ENCODE measurements around the gene CC2D1B.
A peak's percentile ranks its signal among the peaks of the same experiment; 100 is the strongest.
"Not testable (repeated sequence)": the region's sequence is repeated elsewhere in the genome, so short reads cannot be mapped to it uniquely, and the experiment has no call there.

Gene CC2D1B, protein sequence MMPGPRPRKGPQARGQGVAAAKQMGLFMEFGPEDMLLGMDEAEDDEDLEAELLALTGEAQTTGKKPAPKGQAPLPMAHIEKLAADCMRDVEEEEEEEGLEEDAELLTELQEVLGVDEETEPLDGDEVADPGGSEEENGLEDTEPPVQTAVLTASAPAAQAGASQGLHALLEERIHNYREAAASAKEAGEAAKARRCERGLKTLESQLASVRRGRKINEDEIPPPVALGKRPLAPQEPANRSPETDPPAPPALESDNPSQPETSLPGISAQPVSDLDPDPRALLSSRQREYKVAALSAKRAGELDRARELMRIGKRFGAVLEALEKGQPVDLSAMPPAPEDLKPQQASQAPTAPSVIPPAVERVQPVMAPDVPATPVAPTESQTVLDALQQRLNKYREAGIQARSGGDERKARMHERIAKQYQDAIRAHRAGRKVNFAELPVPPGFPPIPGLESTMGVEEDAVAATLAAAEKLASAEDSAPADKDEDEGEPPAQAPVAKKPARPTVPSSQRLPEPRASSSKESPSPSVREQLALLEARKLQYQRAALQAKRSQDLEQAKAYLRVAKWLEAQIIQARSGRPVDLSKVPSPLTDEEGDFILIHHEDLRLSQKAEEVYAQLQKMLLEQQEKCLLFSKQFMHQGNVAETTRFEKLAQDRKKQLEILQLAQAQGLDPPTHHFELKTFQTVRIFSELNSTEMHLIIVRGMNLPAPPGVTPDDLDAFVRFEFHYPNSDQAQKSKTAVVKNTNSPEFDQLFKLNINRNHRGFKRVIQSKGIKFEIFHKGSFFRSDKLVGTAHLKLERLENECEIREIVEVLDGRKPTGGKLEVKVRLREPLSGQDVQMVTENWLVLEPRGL

DNA sequence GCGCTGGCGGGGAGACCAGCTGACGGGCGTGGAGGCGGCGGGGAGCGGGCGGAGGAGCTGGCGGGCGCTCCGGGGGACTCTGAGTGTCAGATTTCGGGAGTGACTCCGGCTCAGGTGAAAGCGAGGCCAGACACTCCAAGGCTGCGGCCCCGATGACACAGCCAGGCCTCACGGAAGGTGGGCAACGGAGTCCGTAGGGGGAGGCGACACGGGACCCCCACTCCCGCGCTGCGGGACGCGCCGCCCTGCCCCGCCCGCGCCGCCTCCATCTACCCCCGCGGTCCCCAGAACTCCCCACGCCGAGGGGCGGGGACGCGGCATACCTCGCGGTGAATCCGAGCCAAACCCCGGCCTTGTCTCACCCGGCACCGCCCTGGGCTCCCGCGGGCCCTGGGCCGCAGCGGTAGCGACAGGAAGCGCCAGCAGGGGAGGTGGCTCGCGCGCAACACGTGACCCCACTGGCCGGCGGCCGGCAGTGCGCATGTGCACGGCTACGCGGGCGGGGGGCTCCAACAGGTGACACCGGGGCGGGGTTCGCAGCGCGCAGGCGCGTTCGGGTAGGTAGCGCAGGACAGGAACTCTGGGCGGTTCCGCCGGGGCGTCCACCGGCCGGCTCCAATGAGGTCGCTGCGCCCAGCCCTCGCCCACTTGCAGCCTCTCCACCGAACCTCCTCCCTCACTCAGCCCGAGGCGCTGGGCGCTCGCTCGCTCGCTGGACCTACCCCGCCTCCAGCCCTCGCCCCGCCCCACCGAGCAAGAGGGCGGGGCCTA lies at the start of gene CC2D1B:
TSS of gene CC2D1B (minus strand) at position 460 of the 771 bp plus-strand sequence. CDS start 1,585 bp downstream, outside the sequence.
- peak; percentile 93 for DNase-seq

DNA sequence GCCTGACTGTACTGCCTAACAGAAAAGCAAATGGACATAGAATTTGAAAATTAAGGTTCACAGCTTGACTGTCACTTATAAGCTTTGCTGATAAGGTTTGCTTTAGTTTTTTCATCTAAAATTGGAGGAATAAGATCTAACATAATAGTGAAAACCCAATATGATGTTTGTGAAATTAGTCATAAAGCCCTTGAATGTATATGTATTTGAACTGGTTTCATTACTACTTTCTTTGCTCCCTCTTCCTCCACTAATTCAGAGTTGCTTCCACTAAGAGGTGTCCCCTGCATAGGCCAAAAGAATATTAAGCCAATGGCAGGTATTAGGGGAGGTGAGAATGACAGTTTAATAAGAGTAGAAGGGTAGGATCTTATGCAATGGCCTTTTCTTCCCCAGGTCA lies 48.9 kb upstream of the CC2D1B start:
- no peak for DNase-seq

DNA sequence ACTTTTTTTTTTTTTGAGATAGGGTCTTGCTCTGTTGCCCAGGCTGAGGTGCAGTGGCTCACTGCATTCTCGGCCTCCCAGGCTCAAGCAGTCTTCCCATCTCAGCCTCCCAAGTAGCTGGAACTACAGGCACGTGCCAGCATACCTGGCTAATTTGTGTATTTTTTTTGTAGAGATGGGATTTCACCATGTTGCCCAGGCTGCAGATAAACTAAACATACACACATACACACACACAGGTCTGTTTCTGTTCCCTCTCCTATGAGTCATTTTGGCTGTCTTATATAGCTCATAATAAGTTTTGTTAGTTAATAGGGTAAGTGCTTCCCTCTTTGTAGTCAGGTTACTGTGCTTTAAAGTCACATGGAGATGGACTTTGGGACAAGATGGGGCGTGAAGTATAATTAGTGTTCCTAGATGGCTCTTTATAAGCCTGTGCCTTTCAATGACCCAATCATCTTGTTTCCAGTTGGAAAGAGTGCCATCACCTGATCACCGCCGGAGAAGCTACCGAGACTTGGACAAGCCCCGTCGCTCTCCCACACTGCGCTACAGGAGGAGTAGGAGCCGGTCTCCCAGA lies 47.5 kb upstream of the CC2D1B start:
- DNase-seq = no peak

DNA sequence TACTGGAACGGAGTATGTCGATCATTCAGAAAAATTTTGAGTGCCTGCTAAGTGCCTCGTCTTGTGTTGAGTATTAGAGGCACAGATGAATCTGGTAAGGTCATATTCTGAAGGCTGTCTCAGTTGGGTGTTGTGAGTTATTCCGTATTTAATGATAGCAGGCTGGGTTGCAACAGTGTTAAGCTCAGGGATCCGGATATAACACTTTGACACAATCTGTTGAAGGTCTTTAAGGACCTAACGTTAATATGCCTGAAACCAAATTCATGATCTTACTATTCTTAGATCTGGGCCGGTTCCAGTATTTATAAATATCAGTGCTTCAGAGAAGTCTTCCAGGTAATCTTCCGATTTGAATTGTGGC lies 39.0 kb upstream of the CC2D1B start:
- DNase-seq = no peak

DNA sequence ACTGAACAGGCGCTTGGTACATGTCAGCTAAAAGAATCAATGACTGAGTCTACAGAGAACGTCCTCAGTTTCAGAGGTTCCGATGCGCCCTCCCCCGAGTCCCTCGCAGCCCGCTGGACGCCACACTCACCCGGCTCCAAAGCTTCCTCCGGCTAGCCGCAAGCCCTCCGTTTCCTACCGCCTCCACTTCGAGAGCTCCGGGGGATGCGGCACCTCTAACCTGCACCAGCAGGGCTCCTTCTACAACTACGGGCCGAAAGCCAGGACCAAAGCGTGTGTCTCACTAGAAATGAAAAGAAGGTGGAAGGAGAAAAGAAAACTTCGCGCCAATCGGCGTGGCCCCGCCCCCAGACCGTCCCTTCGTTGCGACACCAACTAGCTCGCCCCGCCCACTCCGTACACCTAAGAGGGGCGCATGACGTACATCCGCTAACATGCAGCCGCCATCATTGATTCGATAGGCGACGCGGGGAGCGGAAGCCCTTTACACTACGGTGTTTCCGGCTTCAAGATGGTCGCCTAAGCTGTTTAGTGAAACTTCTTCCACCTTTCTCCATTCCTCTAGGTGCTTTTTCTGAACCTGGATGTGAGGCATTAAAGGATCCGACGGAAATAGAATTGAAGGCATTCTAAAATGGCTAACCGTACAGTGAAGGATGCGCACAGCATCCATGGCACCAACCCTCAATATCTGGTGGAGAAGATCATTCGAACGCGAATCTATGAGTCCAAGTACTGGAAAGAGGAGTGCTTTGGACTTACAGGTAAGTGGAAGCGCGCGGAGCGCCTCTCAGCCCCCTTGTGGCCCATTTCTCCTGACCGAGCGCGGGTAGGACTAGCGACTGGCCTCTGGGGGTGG lies 38.3 kb upstream of the CC2D1B start, which contains the start of the genes ORC1 and PRPF38A:
TSS of gene ORC1 (minus strand) at position 308 of the 859 bp plus-strand sequence. CDS start 2,200 bp downstream, outside the sequence.
TSS of gene PRPF38A (plus strand) at position 487 of the 859 bp plus-strand sequence. CDS start at position 635, 148 bp downstream.
- DNase-seq = peak; percentile 97

DNA sequence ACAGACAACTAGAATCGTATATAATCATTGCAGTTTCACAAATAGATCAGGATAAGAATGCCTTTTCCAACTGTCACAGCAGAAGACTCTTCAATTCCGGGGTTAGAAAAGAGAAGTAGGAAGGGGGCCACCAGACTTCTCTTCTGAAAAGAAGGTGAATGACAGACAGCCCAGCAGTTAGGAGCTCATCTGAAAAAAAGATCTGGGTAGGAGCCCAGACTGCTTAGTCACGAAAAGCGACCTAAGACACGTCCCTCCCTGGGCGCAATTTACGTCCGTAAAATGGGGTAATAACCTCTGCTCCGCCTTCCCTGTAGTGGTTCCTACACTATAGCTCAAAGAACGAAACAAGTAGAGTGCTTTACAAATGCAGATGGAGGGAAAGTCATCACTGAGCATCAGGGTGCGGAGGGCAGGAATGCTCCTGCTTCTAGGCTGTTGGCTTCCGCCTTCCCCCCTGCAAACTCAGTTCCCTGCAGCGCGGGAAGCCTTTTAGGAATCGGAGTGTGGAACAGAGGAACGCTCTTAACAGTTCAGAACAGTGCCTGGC lies 37.6 kb upstream of the CC2D1B start:
- DNase-seq = peak; percentile 81

DNA sequence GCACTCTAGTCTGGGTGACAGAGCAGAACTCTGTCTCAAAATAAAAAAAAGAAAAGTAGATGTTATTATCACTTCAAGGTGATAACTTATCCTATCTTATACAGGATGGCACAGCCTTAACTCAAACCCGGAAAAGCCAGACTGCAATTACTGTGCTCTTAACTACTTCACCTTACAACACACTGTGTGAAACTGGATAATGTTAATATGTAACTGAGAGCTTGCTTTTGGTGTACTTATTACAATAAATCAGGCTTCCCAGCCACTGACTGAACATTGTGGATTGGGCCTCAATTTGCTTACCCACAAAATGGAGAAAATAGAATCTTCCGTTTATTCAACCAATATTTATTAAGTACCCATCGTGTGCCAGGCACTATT lies 36.8 kb upstream of the CC2D1B start:
- no peak for DNase-seq

DNA sequence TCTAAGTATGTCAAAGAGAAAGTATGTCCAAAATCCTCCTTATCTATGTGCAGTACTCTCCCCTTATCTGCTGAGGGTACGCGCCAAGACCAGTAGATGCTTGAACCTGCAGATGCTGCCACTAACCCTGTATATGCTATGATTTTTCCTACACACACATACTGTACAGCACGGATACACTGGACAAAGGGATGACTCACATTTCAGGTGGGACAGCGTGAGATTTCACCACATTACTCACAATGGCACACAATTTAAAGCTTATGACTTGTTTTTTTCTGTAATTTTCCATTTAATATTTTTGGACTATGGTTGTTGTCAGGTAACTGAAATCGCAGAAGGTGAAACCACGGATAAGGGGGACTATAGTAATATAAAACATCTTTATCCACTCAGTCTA lies 34.1 kb upstream of the CC2D1B start:
- no peak for DNase-seq

DNA sequence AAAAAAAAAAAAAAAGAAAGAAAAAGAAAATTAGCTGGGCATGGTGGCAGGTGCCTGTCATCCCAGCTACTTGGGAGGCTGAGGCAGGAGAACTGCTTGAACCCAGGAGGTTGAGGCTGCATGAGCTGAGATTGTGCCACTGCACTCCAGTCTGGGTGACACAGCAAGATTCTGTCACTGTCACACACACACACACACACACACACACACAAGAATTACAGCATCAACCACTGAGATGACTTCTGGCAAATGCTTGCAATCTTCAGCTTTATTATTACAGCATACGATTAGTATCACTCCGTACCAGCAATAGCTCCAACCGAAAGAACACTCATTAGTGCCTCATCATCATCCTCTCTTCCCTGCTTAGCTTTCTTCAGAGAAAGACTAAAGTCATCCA lies 33.6 kb upstream of the CC2D1B start:
- DNase-seq = no peak

DNA sequence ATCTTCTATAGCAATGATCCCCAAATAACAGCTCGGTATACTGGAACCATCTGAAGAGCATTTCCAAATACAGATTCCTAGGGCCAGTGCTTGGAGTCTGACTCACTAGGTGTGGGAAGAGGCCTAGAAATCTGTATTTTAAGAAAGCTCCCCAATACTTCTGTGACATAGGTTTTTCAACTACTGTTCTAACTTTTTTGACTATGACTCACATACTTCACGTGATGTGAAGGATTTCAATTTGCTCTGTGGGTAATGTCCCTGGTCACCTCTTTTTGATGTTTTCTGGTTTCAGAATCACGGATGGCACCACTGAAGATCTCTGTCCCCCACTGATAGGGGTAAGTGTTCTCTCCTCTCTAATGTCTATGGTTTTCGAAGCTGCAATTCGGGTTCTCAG lies 27.2 kb upstream of the CC2D1B start:
- DNase-seq = no peak

DNA sequence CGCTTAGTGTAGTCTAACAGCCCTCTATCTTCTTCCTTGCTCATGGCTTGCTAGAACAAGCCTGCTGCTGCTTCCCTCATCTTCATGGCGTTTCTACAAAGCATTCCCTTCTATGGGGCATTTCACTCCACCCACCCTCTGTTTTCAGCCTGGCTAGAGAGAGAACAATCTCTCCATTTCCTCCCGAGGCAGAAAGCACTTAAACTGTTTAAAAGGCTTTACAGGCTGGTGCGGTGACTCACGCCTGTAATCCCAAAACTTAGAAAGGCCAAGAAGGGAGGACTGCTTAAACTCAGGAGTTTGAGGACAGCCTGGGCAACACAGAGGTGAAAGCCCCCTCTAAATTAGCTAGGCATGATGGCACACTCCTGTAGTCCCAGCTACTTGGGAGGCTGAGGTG lies 20.5 kb upstream of the CC2D1B start:
- DNase-seq = no peak

DNA sequence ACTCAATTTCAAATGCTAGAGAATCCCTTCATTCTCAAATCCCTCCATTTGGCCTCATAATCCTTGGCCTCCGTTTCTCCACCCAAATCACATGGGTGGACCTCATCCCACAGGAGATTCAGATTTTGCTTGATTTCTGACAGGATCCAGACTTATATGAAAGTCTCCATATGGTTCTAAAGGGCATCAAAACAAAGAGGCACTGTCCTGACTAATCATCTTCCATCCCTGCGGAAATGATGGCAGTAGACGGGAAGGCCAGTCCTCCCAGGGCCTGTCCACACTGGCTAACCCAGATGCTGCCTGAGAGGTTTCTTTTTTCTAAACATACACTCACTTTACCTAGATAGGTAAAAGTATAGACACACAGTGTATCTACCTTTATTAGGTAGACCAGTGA lies 19.4 kb upstream of the CC2D1B start:
- DNase-seq = no peak

DNA sequence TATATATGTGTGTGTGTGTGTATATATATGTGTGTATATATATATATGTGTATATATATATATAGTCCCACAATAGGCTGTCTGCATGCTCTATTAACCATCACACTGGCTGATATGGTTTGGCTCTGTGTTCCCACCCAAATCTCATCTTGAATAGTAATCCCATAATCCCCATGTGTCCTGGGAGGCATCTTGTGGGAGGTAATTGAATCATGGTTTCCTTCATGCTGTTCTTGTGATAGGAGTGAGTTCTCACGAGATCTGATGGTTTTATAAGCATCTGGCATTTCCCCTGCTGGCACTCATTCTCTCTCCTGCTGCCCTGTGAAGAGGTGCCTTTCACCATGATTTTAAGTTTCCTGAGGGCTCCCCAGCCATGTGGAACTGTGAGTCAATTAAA lies 3.8 kb upstream of the CC2D1B start:
- DNase-seq = not testable (repeated sequence)

DNA sequence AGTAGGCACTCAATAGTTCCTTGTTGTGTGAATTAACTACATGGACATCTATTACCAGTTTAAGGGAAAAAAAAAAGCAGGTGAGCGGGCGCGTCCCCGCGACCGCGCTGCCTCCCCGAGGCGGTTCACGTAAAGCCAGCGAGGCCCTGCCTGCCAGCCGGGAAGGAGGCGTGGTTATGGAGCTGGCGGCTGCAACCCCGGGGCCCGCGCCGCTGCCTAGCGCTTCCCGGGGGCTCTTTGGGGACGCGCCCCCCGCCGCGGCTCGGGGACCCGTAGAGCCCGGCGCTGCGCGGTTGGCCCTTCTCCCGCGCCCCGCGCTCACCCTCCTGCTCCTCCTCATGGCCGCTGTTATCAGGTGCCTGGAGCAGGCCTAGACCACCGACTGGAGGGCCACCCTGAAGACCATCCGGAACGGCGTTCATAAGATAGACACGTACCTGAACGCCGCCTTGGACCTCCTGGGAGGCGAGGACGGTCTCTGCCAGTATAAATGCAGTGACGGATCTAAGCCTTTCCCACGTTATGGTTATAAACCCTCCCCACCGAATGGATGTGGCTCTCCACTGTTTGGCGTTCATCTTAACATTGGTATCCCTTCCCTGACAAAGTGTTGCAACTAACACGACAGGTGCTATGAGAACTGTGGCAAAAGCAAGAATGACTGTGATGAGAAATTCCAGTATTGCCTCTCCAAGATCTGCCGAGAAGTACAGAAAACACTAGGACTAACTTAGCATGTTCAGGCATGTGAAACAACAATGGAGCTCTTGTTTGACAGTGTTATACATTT lies 2.6 kb upstream of the CC2D1B start:
- no peak for DNase-seq

DNA sequence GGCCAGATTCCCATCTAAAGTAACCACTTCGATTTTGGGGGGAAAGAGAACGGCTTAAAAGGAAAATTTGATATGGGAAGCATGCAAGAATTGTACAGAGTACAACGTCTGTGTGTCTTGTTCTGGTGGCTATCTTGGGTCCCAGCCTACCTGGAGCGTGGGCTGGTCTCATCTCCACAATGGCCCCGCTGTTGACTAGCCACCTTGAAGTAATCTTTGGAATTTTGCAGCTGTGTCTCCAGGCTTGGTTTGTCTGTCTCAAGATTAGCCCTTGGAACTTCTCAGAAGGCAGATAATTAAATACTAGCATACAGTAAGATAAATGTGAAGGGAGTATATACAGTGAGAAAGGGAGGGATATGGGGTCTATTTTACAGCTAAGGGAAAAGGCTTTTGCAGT lies 1.3 kb upstream of the CC2D1B start:
- no peak for DNase-seq

DNA sequence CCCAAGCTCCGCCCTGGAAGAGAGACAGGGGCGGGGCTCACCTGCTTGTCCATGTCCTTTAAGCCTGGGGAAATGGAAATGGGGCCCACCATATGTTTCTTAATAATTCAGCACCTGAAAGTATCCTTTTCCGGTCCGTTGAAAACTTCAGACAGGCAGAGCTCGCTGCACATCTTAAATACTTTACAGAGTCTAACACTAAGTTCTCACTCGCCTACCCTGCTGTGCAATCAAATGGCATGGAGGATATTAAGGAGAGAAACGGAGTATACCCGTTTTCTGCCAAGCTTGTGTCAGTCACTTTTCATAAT lies 467 bp upstream of the CC2D1B start:
- DNase-seq = no peak

DNA sequence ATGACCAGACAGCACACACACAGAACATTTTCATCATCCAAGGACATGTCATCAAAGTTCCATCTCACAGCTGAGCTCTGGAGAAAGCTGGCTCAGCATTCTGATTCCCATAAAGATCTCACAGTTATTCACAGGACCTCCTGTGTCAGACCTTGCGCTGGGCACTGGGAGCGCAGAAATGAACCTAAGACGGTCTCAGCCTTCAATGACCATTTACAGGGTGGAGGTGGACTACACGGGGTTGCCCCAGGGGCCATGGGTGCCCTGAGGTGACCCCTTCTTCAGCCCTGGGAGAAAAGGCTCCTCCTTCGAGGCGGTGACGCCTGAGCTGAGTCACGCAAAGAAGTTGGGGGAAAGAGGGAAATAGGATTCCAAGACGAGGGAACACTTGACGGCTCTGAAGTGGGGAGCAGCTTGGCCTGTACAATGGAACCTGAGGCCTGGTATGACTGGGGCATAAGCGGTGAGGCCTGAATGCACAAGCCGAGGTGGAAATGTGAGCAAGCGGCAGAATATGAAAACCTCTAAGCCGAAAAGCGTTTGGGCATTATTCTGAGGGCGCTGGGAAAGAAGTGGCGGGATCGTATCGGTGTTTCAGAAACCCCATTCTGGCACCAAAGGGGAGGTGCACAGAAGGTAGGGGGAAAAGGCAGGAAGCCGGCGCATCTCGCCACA lies 797 bp downstream of the CC2D1B start:
- DNase-seq = no peak

DNA sequence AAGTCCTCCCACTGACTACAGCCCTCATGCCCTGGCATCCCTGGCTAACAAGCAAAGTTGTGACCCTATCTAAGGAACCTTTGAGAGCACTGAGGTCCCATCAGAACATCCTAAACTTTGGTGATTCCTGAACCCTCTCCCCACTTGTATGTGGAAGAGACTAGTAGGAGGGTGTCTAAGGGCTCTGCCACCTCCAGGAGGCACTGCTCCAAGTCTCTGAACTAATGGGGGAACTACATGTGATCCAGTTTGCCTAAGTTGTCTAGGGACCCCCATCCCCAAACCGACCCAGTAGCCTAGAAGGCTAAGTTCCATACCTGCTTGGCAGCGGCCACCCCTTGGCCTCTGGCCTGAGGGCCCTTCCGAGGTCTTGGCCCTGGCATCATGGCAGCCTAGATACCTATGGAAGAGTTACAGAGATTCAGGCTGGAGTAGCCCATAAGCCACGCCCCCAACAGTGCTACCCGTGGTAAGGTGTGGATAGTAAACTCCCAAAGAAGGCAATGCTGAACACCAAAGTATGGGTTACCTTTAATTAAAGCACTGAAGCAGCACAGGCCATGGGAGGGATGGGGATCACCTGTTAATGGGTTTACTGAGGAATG lies 1.7 kb downstream of the CC2D1B start:
- no peak for DNase-seq

DNA sequence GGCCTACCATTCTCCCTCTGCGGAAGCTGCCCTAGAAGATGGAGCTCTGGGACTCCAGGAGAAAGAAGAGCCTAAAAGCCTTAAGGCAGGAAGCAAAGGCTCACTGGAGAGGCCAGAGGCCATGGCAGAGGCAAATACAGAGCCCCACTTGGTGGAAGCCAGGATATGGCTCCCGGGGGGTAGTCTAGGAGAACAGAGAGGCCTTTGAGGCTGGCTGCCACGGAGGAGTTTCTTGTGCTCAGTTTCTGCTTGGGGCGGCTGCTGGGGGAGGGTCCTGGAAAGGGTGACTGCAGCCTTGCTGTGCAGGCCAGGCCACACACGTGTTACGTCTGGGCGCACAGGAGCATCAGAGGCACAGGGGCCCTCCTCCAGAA lies 5.4 kb downstream of the CC2D1B start:
- DNase-seq = no peak
